HG03159 (cell line): ENCODE measurements around the gene LRRC30.
"Not testable (repeated sequence)": the region's sequence is repeated elsewhere in the genome, so short reads cannot be mapped to it uniquely, and the experiment has no call there.

Experiments
- ATAC-seq: cut with Tn5 transposase; IDR thresholded peaks from one replicate; pipeline ENCODE4 v1.9.1; 2021; ENCODE audit warnings: mild to moderate bottlenecking, moderate library complexity; ENCODE audit not compliant: unreplicated experiment

The LRRC30 gene

DNA sequence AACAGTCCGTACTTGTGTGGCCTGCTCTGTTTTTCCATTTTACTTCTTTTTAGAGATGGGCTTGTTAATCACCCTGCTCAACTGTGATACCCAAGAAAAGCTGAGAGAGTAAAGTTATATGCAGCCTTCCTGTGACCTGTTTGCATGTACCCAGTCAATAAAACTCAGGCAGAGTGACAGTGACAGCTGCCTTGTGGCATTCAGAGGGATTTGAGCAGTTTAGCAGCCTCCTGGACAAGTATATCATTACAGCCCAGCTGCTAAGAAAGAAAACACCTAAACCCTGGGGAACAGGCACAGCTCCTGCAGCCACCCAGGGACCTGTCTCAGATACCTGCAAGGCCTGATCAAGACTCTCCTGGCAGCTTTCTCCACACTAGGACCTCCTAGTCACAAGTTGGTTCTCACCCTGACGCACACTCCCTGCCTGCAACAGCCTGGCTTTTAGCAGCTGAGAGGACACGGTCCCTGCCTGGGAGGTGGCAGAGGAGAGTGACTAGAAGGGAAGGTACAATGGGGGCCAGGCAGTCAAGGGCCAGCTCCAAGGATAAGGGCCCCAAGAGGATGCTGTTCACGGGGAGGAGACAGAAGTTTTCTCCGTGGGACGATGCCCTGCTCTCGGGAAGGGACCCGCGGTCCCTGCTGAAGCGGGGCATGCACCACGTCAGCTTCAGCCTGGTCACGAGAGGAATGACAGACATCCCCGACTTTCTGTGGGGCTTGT is at the start of gene LRRC30:
Gene LRRC30 (plus strand): TSS at position 464 of the 724 bp plus-strand sequence. CDS start 50 bp downstream, at position 514.
- ATAC-seq: no peak

DNA sequence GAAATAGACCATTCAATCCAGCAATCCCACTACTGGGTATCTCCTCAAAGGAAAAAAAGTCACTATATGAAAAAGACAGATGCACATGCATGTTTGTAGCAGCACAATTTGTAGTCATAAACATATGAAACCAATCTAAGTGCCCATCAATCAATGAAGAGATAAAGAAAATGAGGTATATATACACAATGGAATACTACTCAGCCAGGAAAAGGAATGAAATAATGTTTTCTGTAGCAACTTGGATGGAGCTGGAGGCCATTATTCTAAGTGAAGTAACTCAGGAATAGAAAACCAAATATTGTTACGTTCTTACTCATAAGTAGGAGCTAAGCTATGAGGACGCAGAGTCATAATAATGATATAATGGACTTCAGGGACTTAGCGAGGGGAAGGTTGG is 45.2 kb upstream of the LRRC30 start:
- no peak for ATAC-seq

DNA sequence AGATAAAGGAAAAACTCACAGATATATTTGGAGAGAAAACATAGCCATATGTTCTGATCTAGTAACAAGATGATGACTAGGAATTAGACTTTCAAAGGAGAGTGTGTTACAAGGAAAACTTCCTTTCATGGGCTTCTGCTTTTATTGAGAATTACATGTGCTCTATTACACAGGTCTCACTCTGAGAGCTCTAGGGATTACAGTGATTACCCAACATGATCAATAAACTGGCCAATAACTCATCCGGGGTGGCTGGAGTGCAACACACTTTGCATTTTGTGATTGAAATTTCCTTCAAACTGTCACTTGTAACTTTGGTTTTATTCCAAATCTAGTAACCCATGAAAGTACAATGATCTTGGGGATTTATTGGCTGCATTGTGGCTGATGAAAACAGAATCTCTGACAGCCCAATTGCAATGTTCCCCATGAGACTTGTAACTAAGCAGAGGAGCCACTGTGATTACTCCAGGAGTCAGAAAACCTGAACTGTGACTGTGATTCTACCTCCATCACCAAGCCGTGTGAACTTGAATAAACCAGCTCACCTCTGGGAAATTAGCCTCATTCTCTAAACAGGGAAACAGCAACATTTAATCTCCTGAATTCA is 40.2 kb upstream of the LRRC30 start:
- no peak for ATAC-seq

DNA sequence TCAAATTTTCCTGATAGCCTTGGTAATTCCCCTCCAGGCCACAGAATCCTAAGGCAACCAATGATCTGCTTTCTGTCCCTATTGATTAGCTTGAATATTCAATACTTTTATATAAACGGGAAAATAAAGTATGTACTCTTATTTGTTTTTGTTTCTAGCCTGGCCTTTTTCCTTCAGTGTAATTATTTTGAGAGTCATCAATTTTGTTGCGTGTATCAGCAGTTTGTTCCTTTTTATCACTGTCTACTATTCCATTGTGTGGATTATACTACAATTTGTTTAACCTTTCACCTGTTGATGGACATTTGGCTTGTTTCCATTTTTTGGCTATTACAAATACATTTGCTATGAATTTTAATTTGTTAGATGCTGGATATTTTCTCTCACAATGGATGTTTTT is 39.2 kb upstream of the LRRC30 start:
- ATAC-seq: no peak

DNA sequence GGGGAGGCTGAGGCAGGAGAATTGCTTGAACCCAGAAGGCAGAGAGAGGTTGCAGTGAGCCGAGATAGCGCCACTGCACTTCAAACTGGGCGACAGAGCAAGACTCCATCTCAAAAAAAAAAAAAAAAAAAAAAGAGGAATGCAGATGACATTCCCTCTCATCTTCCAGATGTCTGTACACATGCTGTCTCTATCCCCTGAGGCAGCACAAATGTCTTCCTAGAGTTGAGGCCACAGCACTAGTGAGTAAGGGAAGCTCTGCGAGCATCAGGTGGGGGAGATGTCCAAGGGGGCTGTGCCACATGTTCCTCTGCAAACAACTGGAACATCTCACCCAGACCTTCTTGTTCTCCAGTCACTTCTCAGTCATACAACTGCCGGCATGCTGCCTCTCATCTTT is 35.6 kb upstream of the LRRC30 start:
- no peak for ATAC-seq

DNA sequence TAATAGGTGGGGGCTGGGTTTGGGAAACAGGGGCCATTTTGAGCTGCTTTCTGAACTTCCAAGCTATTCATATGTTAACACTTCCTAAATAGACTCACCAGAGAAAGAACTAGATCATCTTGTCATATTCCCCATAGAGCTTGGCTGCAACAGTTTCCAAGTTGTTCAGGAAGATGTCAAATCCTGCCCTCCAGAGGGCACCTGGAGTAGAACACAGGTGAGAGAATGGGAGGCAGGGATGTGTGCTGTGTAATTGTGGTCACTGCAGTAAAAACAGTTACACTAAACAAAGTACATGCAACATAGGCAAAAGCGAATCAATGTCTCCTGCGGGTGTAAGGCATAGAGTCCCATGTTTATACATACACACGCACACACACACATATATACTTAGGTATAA is 34.5 kb upstream of the LRRC30 start:
- ATAC-seq: no peak

DNA sequence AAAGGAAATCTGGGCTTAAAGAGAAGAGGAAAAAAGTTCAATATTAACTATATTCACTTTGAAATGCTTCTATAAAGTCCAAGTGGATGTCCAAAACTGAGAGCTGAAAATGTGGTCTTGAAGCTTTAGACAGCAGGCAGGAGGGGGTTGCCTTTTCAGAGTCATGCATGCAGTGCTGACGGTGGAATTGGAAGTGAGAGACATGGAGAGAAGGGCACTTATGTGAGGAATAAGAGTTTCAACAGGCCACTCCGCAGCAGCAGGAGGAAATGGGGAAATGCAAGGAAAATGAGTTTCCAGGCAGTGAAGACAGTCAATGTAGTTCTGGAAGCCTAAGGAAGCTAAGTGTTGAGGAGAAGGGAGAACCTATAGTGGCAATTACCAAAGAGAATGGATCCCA is 33.0 kb upstream of the LRRC30 start:
- no peak for ATAC-seq

DNA sequence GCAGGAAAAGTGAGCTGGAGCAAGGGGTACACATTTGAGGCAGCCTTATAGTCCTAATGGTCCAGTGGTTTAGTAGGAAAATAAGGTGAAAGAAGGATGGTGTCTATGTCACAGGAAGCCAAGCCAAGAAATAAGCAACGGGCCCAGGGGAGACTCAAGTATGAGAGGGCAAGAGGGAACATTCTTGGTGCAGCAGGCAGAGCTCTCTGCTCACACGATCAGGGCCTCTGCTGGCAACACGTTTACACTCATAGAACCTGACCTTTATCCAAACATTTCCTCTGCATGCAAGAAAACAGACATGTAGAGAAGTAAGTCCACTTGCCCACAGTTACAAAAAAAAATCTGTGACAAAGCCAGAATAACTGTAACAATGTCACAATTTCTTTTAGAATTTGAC is 32.6 kb upstream of the LRRC30 start:
- ATAC-seq: no peak

DNA sequence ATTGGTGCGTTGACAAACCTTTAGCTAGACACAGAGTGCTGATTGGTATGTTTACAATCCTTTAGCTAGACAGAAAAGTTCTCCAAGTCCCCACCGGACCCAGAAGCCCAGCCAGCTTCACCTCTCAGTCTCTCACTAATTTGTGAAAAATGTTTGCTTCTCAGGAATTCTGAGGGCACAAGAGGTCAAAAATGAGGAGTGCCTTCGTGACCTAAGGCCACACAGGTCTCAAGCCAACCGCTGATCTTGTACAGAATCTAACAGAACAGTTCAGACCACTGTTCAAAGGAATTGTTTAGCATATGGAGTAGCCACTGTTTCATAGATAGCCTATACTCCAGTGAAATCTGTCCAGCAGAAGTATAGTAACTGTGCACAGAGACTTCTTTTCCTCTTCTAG is 29.8 kb upstream of the LRRC30 start:
- ATAC-seq: no peak

DNA sequence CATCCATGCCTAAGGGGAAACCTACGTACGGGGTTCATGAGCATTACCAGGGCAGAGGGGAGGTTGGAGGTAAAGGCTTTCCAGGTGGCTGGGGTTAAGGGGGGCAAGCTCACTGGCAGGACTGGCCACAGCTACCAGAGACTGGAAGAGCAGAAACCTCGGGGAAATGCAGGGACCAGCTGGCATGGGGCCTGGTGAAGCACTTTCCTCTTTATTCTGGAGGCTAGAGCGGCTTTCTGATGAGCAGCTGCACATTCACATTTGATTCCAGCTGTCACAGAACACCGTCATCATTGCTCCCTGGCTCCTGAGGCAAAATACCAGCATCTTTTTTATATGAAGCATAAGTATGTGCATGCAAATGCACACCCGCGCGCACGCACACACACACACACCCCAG is 28.7 kb upstream of the LRRC30 start:
- no peak for ATAC-seq

DNA sequence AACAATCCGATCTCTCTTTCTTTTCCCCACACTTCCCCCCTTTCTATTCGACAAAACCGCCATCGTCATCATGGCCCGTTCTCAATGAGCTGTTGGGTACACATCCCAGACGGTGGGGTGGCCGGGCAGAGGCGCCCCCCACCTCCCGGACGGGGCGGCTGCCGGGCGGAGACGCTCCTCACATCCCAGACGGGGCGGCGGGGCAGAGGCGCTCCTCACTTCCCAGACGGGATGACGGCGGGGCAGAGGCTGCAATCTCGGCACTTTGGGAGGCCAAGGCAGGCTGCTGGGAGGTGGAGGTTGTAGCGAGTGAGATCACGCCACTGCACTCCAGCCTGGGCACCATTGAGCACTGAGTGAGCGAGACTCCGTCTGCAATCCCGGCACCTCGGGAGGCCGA is 27.3 kb upstream of the LRRC30 start:
- ATAC-seq: not testable (repeated sequence)

DNA sequence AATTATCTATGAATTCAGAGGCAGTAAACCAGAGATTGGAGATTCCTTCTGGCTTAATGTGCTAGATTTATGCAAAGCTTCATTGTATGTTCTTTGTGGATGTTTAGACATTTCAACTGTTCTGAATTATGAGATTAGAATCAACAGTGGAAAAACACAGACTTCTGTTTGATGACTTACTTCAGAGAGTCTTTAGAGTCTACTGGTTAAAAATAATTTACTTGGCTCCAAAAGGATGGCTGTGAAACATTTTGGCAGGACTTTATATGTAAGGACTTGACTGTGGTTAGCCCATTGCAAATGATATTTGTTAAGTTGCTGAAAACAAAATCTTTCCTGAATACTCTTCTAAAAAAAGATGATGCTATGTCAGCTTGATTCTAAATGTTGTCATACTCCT is 25.5 kb upstream of the LRRC30 start:
- no peak for ATAC-seq

DNA sequence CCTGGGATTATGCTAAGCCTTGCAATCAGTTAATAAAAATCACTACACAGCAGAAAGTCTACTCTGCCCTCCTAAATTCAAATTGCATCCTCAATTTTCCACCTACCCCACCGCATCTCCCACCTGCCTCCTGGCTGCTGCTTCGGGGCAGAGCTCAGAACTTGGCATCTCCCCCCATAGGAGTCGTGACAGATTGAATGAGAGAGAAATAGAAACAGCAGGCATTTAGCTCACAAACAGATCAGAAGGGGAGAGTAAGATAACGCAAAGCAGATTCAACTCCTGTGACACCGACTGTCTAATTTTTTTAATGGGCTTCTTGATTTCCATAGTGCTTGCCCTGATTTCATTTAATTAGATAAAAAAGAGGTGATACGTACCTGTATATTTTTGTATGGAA is 24.7 kb upstream of the LRRC30 start:
- ATAC-seq: no peak

DNA sequence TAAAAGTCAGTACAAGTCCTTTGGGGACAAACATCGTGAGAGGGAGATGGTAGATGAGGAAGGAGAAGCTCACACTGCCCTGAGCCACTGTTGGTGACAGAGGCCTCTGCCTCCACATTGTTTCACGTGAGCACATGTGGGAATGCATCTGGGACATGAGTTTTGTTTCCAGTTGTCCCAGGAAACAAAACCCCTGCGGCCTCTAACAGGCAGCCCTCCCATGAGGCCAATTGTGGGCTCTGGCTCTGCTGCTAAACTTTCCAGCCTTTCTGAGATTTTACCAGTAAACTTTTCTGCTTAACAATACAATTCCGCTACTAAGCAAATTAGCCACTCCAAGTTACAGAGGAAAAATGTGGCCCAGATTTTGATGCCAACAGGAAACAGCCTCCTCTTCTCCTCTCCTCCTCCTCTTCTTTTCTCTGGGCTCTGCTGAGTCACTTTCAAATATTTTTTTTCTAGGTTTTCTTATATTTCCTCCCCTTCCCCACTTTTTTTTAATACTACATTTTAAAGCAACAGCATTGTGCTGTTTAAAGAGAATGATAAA is 23.4 kb upstream of the LRRC30 start:
- ATAC-seq: no peak

DNA sequence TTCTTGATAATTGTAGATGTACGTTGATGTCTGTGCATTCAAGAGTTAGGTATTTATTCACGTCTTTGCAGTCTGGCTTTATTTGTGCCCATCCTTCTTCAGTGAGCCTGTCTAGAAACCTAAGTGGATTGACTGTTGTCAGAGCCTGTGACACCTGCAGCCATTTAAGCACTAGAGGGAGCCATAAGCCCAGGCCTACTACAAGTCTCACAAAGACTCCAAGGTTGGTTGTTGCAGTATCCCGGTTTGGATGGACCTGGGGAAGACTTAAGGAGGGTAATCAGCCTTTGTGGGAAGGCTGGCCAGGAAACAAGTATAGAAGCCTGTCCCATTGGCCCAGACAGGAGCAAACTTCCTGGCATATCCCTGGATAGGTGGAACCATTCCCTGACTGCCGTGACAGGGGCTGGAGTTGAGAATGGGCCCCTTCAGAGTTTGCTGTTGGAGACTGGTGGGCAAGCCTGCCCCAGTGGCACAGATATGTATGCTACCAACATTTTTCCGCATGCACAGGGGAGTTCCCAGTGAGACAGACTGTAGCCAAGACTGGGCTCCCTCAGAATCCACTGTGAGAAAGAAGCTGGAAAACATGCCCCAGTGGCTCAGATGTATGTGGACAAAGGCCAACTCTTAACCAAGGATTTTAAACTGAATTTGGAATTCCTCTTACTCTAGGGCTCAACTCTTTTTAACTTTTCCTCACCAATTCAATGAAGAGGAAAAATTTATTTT is 9.3 kb upstream of the LRRC30 start:
- ATAC-seq: no peak

DNA sequence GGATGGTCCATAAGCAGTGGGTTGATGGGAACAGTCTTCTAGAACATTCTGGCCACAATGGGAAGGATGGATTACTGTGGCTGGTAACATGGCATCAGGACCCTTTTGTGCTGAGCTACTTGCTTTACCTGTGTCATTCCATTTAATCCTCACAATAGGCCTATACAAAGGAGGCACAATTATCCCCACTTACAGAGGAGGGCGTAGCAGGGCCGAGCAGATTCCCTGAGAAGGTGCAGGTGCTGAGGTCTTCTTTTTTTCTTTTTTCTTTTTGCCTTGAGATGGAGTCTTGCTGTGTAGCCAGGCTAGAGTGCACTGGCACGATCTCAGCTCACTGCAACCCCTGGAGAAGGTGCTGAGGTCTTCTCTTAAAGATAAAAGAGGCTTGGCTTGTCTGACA is 6.7 kb upstream of the LRRC30 start:
- ATAC-seq: no peak

DNA sequence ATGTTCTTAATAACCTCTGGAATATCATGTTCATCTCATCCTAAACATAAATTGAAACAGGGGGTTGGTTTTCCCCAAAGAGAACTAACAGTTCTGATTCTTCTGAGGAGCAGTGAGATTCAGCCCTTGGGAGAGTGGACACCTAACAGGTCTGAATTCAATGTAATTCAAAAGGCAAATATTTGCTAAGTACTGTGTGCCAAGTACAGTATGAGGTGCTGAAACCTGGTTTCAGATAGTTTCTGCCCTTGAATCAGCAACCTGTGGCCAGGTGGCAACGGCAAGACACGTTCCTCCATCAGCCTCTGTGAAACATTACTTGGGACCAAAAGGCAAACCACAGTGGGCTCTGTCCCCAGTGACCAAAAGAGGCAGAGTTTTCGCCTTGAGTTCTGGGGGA is 1.3 kb downstream of the LRRC30 start:
- no peak for ATAC-seq

DNA sequence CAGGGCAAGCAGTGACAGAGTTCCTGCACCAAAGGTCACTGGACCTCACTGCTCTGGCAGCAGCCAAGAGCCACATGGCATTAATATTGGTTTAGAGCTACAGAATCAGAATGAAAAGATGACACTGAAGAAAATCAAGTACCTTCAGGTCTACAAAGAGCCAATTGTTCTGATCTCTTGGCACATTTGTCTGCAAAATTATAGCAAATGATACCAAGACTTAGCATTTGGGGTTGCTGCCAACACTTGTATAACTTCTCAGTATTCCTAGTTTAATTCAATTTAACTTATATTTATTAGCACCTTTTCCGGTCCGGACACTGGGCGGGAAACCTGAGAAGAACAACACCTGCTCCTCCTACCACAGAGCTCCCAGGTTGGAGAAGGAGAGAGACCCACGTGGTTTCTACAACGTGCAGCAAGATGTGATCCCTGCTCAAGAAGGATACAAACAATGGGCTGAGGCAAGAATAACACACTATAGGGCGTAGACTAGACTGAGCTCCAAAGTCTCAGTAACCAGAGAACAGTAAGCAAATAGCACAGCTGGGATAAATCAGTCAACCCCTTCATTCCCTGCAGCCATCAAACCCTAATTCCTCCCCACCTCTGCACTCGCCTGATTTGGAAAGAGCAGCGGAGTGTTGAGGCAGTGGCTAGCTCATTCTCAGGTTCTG is 2.4 kb downstream of the LRRC30 start:
- no peak for ATAC-seq

DNA sequence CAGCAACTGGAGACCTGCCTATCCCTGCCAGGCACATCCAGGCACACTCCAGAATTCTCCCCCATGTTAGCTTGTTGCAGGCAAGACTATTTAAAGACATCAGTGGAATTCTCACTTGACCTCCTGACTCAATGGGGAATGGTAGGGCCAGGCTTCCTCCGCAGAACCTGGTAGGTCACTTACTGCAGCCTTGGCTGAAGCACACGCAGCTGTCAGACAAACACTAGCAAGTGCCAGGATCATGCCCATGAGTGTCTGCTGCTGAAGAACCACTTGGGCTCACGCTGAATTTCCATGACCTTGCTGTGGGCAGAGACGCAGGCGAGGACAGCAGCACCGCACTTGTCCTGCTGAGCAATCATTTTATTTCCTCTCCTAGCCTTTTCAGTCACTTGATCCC is 3.2 kb downstream of the LRRC30 start:
- no peak for ATAC-seq

DNA sequence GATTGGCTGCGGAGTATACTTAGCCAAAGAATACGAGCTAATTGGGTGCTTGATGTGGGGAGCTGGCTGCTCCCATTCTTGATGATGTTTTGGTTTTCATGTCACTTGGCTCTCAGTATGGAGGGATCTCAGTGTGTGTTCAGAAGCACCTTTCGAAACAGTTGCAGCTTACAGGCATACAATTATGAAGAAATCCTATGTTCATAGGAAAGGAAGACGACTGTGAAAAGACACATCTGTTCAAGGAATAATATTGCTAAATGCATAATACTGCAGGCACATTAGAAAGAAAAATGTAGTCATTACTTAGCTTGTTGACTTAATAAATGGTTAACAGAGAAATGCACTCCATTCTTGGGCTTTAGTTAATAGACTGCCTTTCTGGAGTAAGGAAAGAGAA is 4.1 kb downstream of the LRRC30 start:
- no peak for ATAC-seq

DNA sequence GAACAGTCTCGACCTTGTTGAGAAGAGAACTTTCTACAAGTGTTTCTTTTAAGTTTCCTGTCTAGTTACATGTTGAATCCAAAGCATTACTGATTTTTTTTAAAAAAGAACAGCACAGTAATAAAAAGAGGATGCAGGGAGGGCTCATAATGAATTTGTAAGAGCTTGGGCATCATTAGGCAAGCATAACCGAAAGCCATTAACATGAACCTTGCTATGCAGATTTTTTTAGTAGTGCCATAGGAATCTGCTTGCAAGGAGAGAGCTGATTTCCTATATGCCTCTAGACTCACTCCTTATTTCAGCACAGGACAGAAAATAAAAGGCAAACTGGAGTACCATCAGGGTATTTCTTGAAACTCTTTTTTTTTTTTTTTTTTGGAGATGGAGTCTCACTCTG is 5.2 kb downstream of the LRRC30 start:
- ATAC-seq: no peak
